Stimulated activated naive CD8-positive, alpha-beta T cell treated with anti-CD3 and anti-CD28 coated beads, Interleukin-15, Interleukin-2, amounts not matched to agents 100 ng/mL and 50 ng/mL, for 24 hours (primary cell): ENCODE data around the gene SPATA2L.

Experiments used
- H3K27ac Mint-ChIP-seq: one replicate; pipeline ENCODE4 v1.8.0; 2021; ENCODE audit warnings: mild to moderate bottlenecking, mixed read lengths
- H3K27me3 Mint-ChIP-seq: one replicate; pipeline ENCODE4 v1.8.0; 2021; ENCODE audit warnings: mixed read lengths
- H3K36me3 Mint-ChIP-seq: one replicate; pipeline ENCODE4 v1.8.0; 2021; ENCODE audit warnings: low read depth, mixed read lengths
- H3K4me1 Mint-ChIP-seq: one replicate; pipeline ENCODE4 v1.8.0; 2021; ENCODE audit warnings: low read depth, mixed read lengths
- H3K4me3 Mint-ChIP-seq: one replicate; pipeline ENCODE4 v1.8.0; 2021; ENCODE audit warnings: mild to moderate bottlenecking, mixed read lengths
- H3K9me3 Mint-ChIP-seq: one replicate; pipeline ENCODE4 v1.8.0; 2021; ENCODE audit warnings: mixed read lengths

The SPATA2L gene

GRCh38 chr16:89733322-89733721 is 31.8 kb upstream of the SPATA2L start:
- Mint-ChIP-seq H3K36me3 (peaks cover 76% of the 10 kb centered on the region), H3K27ac (no peak overlapping the region), H3K27me3 (no peaks in the 10 kb centered on the region), H3K9me3 (no peaks in the 10 kb centered on the region), H3K4me3 (no peak overlapping the region), H3K4me1 (peaks cover 25% of the 10 kb centered on the region)

DNA sequence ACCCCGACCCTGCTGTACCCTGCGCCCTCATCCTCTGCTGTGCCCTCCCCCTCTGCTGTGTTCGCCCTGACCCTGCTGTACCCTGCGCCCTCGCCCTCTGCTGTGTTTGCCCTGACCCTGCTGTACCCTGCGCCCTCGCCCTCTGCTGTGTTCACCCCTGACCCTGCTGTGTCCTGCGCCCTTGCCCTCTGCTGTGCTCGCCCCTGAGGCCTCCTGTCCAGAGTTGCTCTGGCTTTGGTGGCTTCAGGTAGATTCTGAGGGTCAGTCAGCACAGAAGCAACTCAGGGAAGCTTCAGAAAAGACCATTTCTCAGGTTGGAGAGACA is 31.4 kb upstream of the SPATA2L start:
- Mint-ChIP-seq H3K36me3 (peaks cover 73% of the 10 kb centered on the region), H3K27ac (peak overlapping the region; percentile 12), H3K4me1 (peaks cover 25% of the 10 kb centered on the region), H3K9me3 (no peaks in the 10 kb centered on the region), H3K27me3 (no peaks in the 10 kb centered on the region), H3K4me3 (no peak overlapping the region)

DNA sequence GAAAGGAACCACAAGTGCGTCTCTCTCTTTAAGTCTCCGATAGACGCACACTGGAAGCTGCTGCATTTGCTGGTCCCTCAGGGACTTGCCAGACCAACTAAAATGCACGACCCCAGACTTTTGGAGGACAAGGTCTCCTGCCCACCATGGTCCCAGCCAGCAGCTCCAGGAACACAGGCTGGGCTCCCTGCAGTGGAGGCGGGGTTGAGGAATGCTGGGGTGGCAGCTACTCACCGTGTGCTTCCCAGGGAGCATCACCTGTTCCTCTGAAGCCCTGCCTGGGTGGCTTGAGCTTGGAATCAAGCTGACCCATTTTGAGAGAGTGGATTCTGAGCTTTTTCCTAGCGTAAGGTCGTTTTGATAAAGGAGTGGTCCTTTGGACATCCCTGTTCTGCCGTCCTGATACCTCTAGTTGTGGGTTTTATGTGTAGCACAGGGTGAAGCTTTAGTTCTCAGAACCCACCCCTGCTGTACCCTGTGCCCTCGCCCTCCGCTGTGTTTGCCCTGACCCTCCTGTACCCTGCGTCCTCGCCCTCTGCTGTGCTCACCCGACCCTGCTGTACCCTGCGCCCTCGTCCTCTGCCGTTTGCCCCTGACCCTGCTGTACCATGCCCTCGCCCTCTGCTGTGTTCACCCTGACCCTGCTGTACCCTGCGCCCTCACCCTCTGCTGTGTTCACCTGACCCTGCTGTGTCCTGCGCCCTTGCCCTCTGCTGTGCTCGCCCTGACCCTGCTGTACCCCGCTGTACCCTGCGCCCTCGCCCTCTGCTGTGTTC is 30.8 kb upstream of the SPATA2L start:
- Mint-ChIP-seq H3K9me3 (no peaks in the 10 kb centered on the region), H3K27me3 (no peaks in the 10 kb centered on the region), H3K36me3 (peaks cover 72% of the 10 kb centered on the region), H3K27ac (peak overlapping the region; percentile 64), H3K4me1 (peaks cover 25% of the 10 kb centered on the region), H3K4me3 (no peak overlapping the region)

GRCh38 chr16:89730610-89731234 is 29.2 kb upstream of the SPATA2L start:
- H3K27ac Mint-ChIP-seq = no peak overlapping the region
- no peak overlapping the region for H3K4me3 Mint-ChIP-seq
- peaks cover 66% of the 10 kb centered on the region for H3K36me3 Mint-ChIP-seq
- H3K27me3 Mint-ChIP-seq = no peaks in the 10 kb centered on the region
- no peaks in the 10 kb centered on the region for H3K9me3 Mint-ChIP-seq
- peaks cover 24% of the 10 kb centered on the region for H3K4me1 Mint-ChIP-seq

GRCh38 chr16:89729863-89730593 is 28.5 kb upstream of the SPATA2L start:
- Mint-ChIP-seq H3K27me3 (no peaks in the 10 kb centered on the region), H3K9me3 (no peaks in the 10 kb centered on the region), H3K4me1 (peaks cover 24% of the 10 kb centered on the region), H3K27ac (no peak overlapping the region), H3K36me3 (peaks cover 59% of the 10 kb centered on the region), H3K4me3 (no peak overlapping the region)

- Mint-ChIP-seq H3K27me3 (no peaks in the 10 kb centered on the region), H3K36me3 (peaks cover 58% of the 10 kb centered on the region), H3K4me1 (peaks cover 24% of the 10 kb centered on the region), H3K9me3 (no peaks in the 10 kb centered on the region), H3K4me3 (no peak overlapping the region), H3K27ac (no peak overlapping the region)
Observed at GRCh38 chr16:89729293-89729692, 27.8 kb upstream of the SPATA2L start.

- Mint-ChIP-seq H3K4me3 (peak overlapping the region; percentile 37), H3K9me3 (no peaks in the 10 kb centered on the region), H3K27me3 (no peaks in the 10 kb centered on the region), H3K27ac (peak overlapping the region; percentile 53), H3K36me3 (peaks cover 55% of the 10 kb centered on the region), H3K4me1 (peaks cover 41% of the 10 kb centered on the region)
Observed at GRCh38 chr16:89727406-89728120, 26.1 kb upstream of the SPATA2L start.

DNA sequence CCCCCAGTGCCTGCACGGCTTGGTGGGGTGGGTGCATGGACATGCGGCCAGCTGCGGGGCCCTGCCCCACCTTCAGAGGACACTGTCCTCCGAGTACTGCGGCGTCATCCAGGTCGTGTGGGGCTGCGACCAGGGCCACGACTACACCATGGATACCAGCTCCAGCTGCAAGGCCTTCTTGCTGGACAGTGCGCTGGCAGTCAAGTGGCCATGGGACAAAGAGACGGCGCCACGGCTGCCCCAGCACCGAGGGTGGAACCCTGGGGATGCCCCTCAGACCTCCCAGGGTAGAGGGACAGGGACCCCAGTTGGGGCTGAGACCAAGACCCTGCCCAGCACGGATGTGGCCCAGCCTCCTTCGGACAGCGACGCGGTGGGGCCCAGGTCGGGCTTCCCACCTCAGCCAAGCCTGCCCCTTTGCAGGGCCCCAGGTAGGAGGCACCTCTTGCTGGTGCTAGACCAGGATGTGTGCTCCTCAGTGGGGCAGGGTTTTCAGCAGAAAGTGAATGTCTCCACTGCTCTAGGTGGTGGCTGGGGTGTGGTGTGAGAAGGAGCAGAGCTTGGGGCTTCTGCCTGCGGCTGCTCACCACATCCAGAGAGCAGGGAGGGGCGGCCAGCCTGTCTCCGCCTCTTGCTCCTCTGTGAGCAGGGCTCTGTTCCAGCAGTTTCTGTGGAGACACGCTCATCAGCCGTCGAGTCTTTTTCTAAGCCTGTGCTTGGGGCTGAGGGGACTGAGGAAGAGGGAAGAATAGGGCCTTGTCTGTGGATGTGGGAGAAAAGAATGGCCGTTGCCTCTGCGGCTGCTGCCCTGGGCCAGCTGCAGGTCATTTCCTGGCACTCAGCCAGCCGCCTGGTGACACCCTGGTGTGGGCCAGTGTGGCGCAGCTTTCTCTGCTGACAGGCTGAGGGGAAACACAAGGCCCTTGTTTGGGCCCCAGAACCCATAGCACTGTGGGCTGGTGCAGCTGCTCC is 22.1 kb upstream of the SPATA2L start:
- H3K27me3 Mint-ChIP-seq = no peaks in the 10 kb centered on the region
- H3K9me3 Mint-ChIP-seq = no peaks in the 10 kb centered on the region
- H3K4me1 Mint-ChIP-seq = peaks cover 58% of the 10 kb centered on the region
- H3K4me3 Mint-ChIP-seq = peak overlapping the region; percentile 87
- peak overlapping the region; percentile 89 for H3K27ac Mint-ChIP-seq
- peaks cover 31% of the 10 kb centered on the region for H3K36me3 Mint-ChIP-seq

DNA sequence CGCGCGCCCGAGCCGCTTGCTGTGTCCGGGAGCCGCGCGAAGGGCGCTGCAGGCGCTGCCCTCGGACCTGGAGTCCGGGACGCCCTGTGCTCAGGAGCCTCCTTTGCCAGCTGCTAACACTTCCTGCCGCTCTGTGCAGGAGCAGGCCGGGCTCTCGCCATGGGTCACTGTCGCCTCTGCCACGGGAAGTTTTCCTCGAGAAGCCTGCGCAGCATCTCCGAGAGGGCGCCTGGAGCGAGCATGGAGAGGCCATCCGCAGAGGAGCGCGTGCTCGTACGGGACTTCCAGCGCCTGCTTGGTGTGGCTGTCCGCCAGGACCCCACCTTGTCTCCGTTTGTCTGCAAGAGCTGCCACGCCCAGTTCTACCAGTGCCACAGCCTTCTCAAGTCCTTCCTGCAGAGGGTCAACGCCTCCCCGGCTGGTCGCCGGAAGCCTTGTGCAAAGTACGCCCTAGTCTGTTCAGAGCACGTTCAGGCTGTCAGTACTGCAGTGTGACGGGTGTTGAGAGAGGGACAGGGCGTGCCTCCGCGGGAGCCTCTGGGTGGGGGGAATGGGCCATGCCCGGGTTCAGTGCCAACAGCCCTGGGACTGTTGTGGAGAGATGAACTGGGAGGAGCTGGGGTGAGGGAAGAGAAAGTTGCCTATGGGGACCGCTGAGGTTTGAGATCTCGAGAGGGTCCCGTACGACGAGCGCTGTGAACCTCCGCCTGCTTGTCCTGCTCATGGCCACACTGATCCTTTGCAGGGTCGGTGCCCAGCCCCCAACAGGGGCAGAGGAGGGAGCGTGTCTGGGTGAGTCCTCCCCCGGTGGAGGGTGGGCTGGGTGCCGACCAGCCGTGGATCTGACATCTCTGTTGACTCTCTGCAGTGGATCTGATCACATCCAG is 21.1 kb upstream of the SPATA2L start:
- Mint-ChIP-seq H3K9me3 (no peaks in the 10 kb centered on the region), H3K36me3 (peaks cover 27% of the 10 kb centered on the region), H3K4me3 (peak overlapping the region; percentile 87), H3K4me1 (peaks cover 62% of the 10 kb centered on the region), H3K27me3 (no peaks in the 10 kb centered on the region), H3K27ac (peak overlapping the region; percentile 80)

GRCh38 chr16:89721546-89722391 is 20.3 kb upstream of the SPATA2L start:
- peaks cover 57% of the 10 kb centered on the region for H3K4me1 Mint-ChIP-seq
- peak overlapping the region; percentile 87 for H3K4me3 Mint-ChIP-seq
- H3K27me3 Mint-ChIP-seq = no peaks in the 10 kb centered on the region
- H3K36me3 Mint-ChIP-seq = peaks cover 25% of the 10 kb centered on the region
- H3K27ac Mint-ChIP-seq = no peak overlapping the region
- no peaks in the 10 kb centered on the region for H3K9me3 Mint-ChIP-seq

- Mint-ChIP-seq H3K27ac (peak within 1 kb of the TSS; percentile 83), H3K4me3 (peak within 1 kb of the TSS; percentile 87), H3K4me1 (peaks cover 56% of the 10 kb centered on the region), H3K9me3 (no peaks in the 10 kb centered on the region), H3K36me3 (peaks cover 30% of the 10 kb centered on the region), H3K27me3 (no peaks in the 10 kb centered on the region)
Observed at GRCh38 chr16:89720813-89721545, 19.5 kb upstream of the SPATA2L start, which contains the start of the genes VPS9D1 and ZNF276. VPS9D1 (minus strand) TSS chr16:89720898; CDS start chr16:89720861, 37 bp downstream. ZNF276 (plus strand) TSS chr16:89721537; CDS start chr16:89721641, 104 bp downstream.

DNA sequence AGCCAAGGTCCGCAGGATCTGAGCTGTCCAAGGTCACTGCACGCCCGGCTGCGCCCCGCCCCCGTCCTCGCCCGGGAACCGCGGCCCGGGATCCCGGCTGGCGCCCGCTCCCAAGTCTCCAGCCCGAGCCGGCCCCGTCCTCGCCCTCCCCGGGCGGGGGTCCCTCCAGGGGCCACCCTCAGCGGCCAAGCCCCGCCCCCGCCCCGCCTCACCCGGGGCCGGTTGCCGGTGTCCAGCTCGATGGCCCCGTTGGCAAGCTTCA is 19.0 kb upstream of the SPATA2L start:
- peak overlapping the region; percentile 83 for H3K27ac Mint-ChIP-seq
- H3K36me3 Mint-ChIP-seq = peaks cover 30% of the 10 kb centered on the region
- no peaks in the 10 kb centered on the region for H3K9me3 Mint-ChIP-seq
- H3K4me3 Mint-ChIP-seq = peak overlapping the region; percentile 79
- peaks cover 56% of the 10 kb centered on the region for H3K4me1 Mint-ChIP-seq
- no peaks in the 10 kb centered on the region for H3K27me3 Mint-ChIP-seq
